ENCODE data around the gene NTM. TPM values are rescaled to one million over a fixed set of nuclear protein-coding genes. Genes with fewer than 3 reads are reported as not detected.

The NTM gene
- total RNA-seq, 4 donors from 2014 or later = 0.40 to 3.1 (median 2.1) TPM; not detected in 1

DNA sequence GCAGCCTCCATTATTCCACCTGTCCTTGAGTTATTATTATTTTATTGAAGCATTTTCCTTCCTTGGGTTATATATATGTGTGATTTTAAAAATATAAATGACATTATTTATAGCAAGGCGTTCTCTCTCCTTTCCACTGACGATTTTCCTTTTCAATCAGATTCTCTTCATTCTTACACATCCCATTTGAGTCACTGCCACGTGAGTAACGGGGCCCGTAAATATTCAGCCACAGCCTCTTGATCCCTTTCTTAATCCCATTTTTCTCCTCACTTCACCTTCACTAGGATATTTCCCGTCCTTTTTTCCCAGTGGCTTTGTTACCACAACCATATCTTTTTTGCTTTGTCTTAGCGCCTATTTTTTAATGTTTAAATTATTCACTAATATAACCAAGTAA lies 396.2 kb downstream of the NTM start:
- 73 to 79% methylated on average over 5 to 7 of the region's 7 CpGs for WGBS, 2 donors (ENCODE audit: low coverage in 1 of 2)
- in situ Hi-C loops (cut with MboI; ENCODE audit: low pct_ligation_motif_present in 1 of 4, low pct_unique_long_range_greater_than_20kb in 1 of 4, low sequenced_read_pairs in 3 of 4) (no loop called here), intact Hi-C loops (cut with DNase I; ENCODE audit: low total_unique reads) (no loop called here)
- Histone ChIP-seq H3K27me3 (no peaks in the 10 kb centered on the region), H3K27ac (no peak overlapping the region), H3K4me3 (no peak overlapping the region), H3K4me1 (no peaks in the 10 kb centered on the region), H3K36me3 (no peaks in the 10 kb centered on the region), H3K9me3 (no peaks in the 10 kb centered on the region)
- no peak for DNase-seq
- no peak for TF ChIP-seq EP300 (IDR thresholded peaks at IDR 0.05; ENCODE audit: low read depth)

DNA sequence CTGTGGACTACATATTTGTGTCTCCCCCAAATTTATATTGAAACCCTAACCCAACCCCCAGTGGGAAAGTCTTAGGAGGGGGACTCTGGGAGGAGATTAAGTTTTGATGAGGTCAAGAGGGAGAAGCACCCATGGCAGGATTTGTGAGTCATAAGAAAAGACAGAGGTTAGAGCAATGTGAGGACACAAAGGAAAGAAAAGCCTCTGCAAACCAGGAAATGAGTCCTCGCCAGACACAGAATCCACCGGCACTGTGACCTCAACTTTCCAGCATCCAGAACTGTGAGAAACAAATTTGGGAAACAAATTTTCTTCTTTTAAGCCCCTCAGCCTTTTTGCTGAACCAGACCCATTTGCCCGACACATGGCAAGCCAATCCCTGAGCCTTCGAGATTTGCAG lies 397.0 kb downstream of the NTM start:
- in situ Hi-C loops (cut with MboI; ENCODE audit: low pct_ligation_motif_present in 1 of 4, low pct_unique_long_range_greater_than_20kb in 1 of 4, low sequenced_read_pairs in 3 of 4) = no loop called here
- no peak for DNase-seq

DNA sequence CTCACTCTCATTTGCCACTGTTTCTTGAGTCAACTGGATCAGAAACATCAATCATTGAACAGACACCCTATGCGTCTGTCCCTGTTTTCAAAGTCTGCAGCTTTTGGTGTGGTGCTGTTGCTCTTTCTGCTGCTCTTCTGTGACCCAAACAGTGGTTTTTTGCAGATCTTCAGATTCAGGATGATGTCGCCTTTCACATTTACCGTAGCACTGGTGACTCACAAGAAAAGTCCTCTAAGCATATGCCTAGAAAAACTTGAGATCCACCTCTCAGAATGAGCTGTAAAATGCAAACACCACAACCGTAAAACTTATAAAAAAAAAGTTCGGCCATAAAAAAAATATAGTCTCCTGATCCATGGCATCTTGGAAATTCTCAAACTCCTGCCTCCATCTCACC lies 400.4 kb downstream of the NTM start:
- H3K27ac ChIP-seq = no peak overlapping the region
- H3K4me1 ChIP-seq = no peaks in the 10 kb centered on the region
- in situ Hi-C loops (cut with MboI; ENCODE audit: low pct_ligation_motif_present in 1 of 4, low pct_unique_long_range_greater_than_20kb in 1 of 4, low sequenced_read_pairs in 3 of 4) (no loop called here), intact Hi-C loops (cut with DNase I; ENCODE audit: low total_unique reads) (no loop called here)
- no peak for DNase-seq
- no peaks in the 10 kb centered on the region for H3K27me3 ChIP-seq
- no peaks in the 10 kb centered on the region for H3K36me3 ChIP-seq
- 54 to 64% methylated on average over 5 of the region's 5 CpGs for WGBS, 2 donors (ENCODE audit: low coverage in 1 of 2)
- no peak for TF ChIP-seq EP300 (IDR thresholded peaks at IDR 0.05; ENCODE audit: low read depth)
- TF ChIP-seq, protein P1, sequence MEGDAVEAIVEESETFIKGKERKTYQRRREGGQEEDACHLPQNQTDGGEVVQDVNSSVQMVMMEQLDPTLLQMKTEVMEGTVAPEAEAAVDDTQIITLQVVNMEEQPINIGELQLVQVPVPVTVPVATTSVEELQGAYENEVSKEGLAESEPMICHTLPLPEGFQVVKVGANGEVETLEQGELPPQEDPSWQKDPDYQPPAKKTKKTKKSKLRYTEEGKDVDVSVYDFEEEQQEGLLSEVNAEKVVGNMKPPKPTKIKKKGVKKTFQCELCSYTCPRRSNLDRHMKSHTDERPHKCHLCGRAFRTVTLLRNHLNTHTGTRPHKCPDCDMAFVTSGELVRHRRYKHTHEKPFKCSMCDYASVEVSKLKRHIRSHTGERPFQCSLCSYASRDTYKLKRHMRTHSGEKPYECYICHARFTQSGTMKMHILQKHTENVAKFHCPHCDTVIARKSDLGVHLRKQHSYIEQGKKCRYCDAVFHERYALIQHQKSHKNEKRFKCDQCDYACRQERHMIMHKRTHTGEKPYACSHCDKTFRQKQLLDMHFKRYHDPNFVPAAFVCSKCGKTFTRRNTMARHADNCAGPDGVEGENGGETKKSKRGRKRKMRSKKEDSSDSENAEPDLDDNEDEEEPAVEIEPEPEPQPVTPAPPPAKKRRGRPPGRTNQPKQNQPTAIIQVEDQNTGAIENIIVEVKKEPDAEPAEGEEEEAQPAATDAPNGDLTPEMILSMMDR (IDR thresholded peaks at IDR 0.05) = no peak
- TF ChIP-seq POLR2AphosphoS5 (IDR thresholded peaks at IDR 0.05) = no peak
- TF ChIP-seq POLR2A (IDR thresholded peaks at IDR 0.05) = no peak
- H3K4me3 ChIP-seq = no peak overlapping the region
- no peaks in the 10 kb centered on the region for H3K9me3 ChIP-seq

More for the DNA sequence above, 397.0 kb downstream of the NTM start:
- Histone ChIP-seq H3K36me3 (no peaks in the 10 kb centered on the region), H3K27ac (no peak overlapping the region), H3K9me3 (no peaks in the 10 kb centered on the region), H3K4me1 (no peaks in the 10 kb centered on the region), H3K4me3 (no peak overlapping the region), H3K27me3 (no peaks in the 10 kb centered on the region)
- intact Hi-C loops (cut with DNase I; ENCODE audit: low total_unique reads) = no loop called here
- 54 to 82% methylated on average over 3 to 4 of the region's 4 CpGs for WGBS, 2 donors (ENCODE audit: low coverage in 1 of 2)
- TF ChIP-seq EP300 (IDR thresholded peaks at IDR 0.05; ENCODE audit: low read depth) (no peak), POLR2A (IDR thresholded peaks at IDR 0.05) (no peak), POLR2AphosphoS5 (IDR thresholded peaks at IDR 0.05) (no peak)
- TF ChIP-seq, protein P1 (IDR thresholded peaks at IDR 0.05) = no peak

DNA sequence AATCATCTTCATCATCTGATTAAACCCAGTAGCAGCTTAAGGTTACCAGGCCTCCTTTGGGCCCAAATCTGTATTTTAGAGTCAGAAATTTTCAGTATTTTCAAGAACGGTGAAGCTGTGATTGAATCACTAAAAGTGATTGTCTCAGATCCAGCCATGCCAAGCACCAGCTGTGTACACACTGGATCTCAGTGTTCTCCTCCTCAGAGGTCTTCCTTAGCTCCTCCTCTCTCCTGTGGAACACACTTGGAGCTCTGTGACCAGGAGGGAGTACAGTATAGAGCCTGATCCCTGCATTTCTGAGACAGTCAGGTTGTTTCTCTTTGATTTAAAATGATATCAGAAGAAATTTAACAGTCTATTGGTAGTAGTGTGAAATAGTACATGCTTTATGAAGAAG lies 401.1 kb downstream of the NTM start:
- Histone ChIP-seq H3K4me3 (no peak overlapping the region), H3K9me3 (no peaks in the 10 kb centered on the region), H3K36me3 (no peaks in the 10 kb centered on the region), H3K27ac (no peak overlapping the region), H3K4me1 (no peaks in the 10 kb centered on the region), H3K27me3 (no peaks in the 10 kb centered on the region)
- intact Hi-C loops (cut with DNase I; ENCODE audit: low total_unique reads) (no loop called here), in situ Hi-C loops (cut with MboI; ENCODE audit: low pct_ligation_motif_present in 1 of 4, low pct_unique_long_range_greater_than_20kb in 1 of 4, low sequenced_read_pairs in 3 of 4) (no loop called here)
- WGBS, 2 donors (ENCODE audit: low coverage in 1 of 2) = 64% methylated on average over 1 of the region's 1 CpG; no CpG with 5 or more reads in 1 of the 2 donors
- DNase-seq = no peak
- TF ChIP-seq POLR2AphosphoS5 (IDR thresholded peaks at IDR 0.05) = no peak
- TF ChIP-seq, protein P1 (IDR thresholded peaks at IDR 0.05) = no peak
- TF ChIP-seq EP300 (IDR thresholded peaks at IDR 0.05; ENCODE audit: low read depth) = no peak

DNA sequence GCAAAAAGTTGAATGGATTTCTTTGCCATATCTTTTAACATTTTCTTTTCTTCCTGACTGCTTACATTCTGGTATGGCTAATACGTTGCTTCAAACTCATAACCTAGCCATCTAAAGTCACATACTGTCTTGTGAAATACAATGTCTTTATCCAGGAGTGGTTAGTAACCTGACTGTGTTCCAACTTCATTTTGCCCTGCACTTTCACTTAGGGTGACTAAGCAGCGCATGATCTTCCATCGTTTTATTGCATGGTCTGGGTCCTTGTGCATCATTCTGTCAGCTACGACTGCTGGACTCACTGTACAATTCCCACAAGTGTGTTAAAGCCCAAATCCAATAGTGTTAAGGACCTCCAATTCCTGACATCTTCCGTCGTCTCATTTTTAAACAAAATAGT lies 403.2 kb downstream of the NTM start:
- Histone ChIP-seq H3K36me3 (no peaks in the 10 kb centered on the region), H3K27ac (no peak overlapping the region), H3K4me3 (no peak overlapping the region), H3K9me3 (no peaks in the 10 kb centered on the region), H3K4me1 (no peaks in the 10 kb centered on the region), H3K27me3 (no peaks in the 10 kb centered on the region)
- 81% methylated on average over 4 to 6 of the region's 6 CpGs for WGBS, 2 donors (ENCODE audit: low coverage in 1 of 2)
- TF ChIP-seq EP300 (IDR thresholded peaks at IDR 0.05; ENCODE audit: low read depth) (no peak), POLR2A (IDR thresholded peaks at IDR 0.05) (no peak), POLR2AphosphoS5 (IDR thresholded peaks at IDR 0.05) (no peak)
- TF ChIP-seq, protein P1 (IDR thresholded peaks at IDR 0.05) = no peak
- intact Hi-C loops (cut with DNase I; ENCODE audit: low total_unique reads) = no loop called here
- in situ Hi-C loops (cut with MboI; ENCODE audit: low pct_ligation_motif_present in 1 of 4, low pct_unique_long_range_greater_than_20kb in 1 of 4, low sequenced_read_pairs in 3 of 4) = no loop called here
- no peak for DNase-seq

Data from transverse colon (tissue), 4 donors.